Vagina (tissue), 2 donors: ENCODE measurements around the gene SLBP. TPM values are rescaled to one million over a fixed set of nuclear protein-coding genes. Genes with fewer than 3 reads are reported as not detected.
"Not testable (repeated sequence)": the region's sequence is repeated elsewhere in the genome, so short reads cannot be mapped to it uniquely, and the experiment has no call there.

Source experiments
- DNase-seq, 2 donors: peaks; one replicate each; pipeline ENCODE4 v3.0.0-alpha.2; 2017; ENCODE audit errors: extremely low spot score in 2 of 2
- H3K27ac ChIP-seq: fragments of 200-600 bp; sonication (generic); one replicate; pipeline ENCODE4 v1.5.1; 2019
- H3K27me3 ChIP-seq: fragments of 200-600 bp; sonication (generic); one replicate; pipeline ENCODE4 v1.5.1; 2019
- H3K36me3 ChIP-seq, 2 donors: fragments of 200-600 bp; sonication (generic); one replicate each; pipeline ENCODE4 v1.5.1; 2017 to 2019
- H3K4me1 ChIP-seq: fragments of 200-600 bp; sonication (generic); one replicate; pipeline ENCODE4 v1.5.1; 2019
- H3K4me3 ChIP-seq, 2 donors: fragments of 200-600 bp; sonication (generic); 1 replicate in 1 of 2; 2 replicates in 1 of 2; pipeline ENCODE4 v1.5.1; 2016 to 2019
- H3K9me3 ChIP-seq: fragments of 200-600 bp; sonication (generic); one replicate; pipeline ENCODE4 v1.5.1; 2019
- POLR2A ChIP-seq, 2 donors: fragments of 450-650 bp; IDR thresholded peaks; one replicate each; pipeline ENCODE4 v1.6.1; 2017; ENCODE audit warnings: antibody characterized with exemption in 2 of 2, mild to moderate bottlenecking in 2 of 2, moderate library complexity in 2 of 2
- POLR2AphosphoS5 ChIP-seq, 2 donors: sonication (generic); formaldehyde crosslinking; IDR thresholded peaks; one replicate each; pipeline ENCODE4 v1.9.0; 2017; ENCODE audit warnings: antibody characterized with exemption in 2 of 2, mild to moderate bottlenecking in 2 of 2, low read depth in 1 of 2; ENCODE audit not compliant: insufficient read depth in 1 of 2
- intact Hi-C: fragments of 100-400 bp; cut with DNase I; formaldehyde crosslinking; loops from one replicate; pipeline ENCODE4 v1.15.1; 2023
- total RNA-seq: library from RNA; depleted of rRNA; stranded (reverse); fragments of >200 nt; gene quantifications from one replicate; pipeline ENCODE4 v1.2.3, GENCODE V29; 2016
- TF ChIP-seq, protein P1 (sequence below), 3 experiments: fragments of 450-650 bp in 2 of 3; fragments of 200-600 bp in 1 of 3; sonication (generic) in 1 of 3; IDR thresholded peaks; one replicate each; pipeline ENCODE4 v1.5.1; 2017 to 2019; ENCODE audit warnings: antibody characterized with exemption in 3 of 3, mild to moderate bottlenecking in 2 of 3, moderate library complexity in 2 of 3

SLBP gene
- total RNA-seq, 1 donor from 2014 or later: 49.6 TPM

DNA sequence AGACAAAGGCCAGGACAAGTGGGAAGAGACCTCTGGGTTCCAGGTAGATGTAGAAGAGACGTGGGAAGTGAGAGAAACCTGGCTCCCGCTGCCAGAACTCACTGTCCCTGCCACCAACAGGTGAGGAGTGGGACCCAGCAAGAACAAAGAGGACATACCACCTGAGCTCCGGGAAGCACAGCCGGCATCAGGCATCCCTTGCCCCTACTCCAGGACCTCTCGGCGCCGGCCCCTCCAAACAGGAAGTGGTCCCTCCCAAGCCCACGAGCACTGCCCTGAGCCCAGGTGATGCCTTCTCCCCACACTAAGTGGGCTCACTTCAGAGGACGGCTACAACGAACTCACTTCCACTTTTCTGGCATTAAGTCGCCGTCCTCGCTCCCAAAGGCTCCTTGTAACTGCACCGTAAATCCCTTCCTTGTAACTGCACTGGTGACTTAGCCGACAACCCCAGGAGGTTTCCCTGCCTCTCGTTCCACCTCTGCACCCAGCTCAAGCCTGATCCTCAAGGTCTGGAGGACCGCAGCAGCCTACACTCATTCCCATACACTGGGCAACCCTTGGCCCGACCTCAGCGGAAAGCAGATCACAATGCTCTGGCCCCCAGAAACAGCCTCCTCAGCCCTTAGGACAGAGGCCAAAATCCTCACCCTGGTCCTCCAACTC is 36.9 kb downstream of the SLBP start:
- intact Hi-C loops: no loop called here
- H3K4me1 ChIP-seq: no peaks in the 10 kb centered on the region
- TF ChIP-seq, protein P1, sequence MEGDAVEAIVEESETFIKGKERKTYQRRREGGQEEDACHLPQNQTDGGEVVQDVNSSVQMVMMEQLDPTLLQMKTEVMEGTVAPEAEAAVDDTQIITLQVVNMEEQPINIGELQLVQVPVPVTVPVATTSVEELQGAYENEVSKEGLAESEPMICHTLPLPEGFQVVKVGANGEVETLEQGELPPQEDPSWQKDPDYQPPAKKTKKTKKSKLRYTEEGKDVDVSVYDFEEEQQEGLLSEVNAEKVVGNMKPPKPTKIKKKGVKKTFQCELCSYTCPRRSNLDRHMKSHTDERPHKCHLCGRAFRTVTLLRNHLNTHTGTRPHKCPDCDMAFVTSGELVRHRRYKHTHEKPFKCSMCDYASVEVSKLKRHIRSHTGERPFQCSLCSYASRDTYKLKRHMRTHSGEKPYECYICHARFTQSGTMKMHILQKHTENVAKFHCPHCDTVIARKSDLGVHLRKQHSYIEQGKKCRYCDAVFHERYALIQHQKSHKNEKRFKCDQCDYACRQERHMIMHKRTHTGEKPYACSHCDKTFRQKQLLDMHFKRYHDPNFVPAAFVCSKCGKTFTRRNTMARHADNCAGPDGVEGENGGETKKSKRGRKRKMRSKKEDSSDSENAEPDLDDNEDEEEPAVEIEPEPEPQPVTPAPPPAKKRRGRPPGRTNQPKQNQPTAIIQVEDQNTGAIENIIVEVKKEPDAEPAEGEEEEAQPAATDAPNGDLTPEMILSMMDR (IDR thresholded peaks at IDR 0.05): no peak
- TF ChIP-seq POLR2AphosphoS5 (IDR thresholded peaks at IDR 0.05; ENCODE audit: insufficient read depth in 1 of 2, low read depth in 1 of 2): no peak
- TF ChIP-seq POLR2A (IDR thresholded peaks at IDR 0.05): no peak
- H3K27me3 ChIP-seq: no peaks in the 10 kb centered on the region
- no peaks in the 10 kb centered on the region for H3K9me3 ChIP-seq
- no peak overlapping the region for H3K4me3 ChIP-seq
- H3K36me3 ChIP-seq: no peaks in the 10 kb centered on the region
- no peak for DNase-seq
- no peak overlapping the region for H3K27ac ChIP-seq

- Histone ChIP-seq H3K4me3 (no peak overlapping the region), H3K9me3 (no peaks in the 10 kb centered on the region), H3K27me3 (no peaks in the 10 kb centered on the region), H3K27ac (no peak overlapping the region), H3K36me3 (no peaks in the 10 kb centered on the region), H3K4me1 (no peaks in the 10 kb centered on the region)
- intact Hi-C loops: no loop called here
- DNase-seq: no peak
- TF ChIP-seq POLR2A (IDR thresholded peaks at IDR 0.05) (no peak), POLR2AphosphoS5 (IDR thresholded peaks at IDR 0.05; ENCODE audit: insufficient read depth in 1 of 2, low read depth in 1 of 2) (no peak)
- TF ChIP-seq, protein P1 (IDR thresholded peaks at IDR 0.05): no peak
Observed at GRCh38 chr4:1674682-1675081, 37.4 kb downstream of the SLBP start.

GRCh38 chr4:1673671-1674070 is 38.4 kb downstream of the SLBP start:
- H3K4me1 ChIP-seq: no peaks in the 10 kb centered on the region
- no peak overlapping the region for H3K27ac ChIP-seq
- no peaks in the 10 kb centered on the region for H3K27me3 ChIP-seq
- DNase-seq: no peak
- H3K36me3 ChIP-seq: no peaks in the 10 kb centered on the region
- intact Hi-C loops: no loop called here
- H3K9me3 ChIP-seq: no peaks in the 10 kb centered on the region
- TF ChIP-seq POLR2A (IDR thresholded peaks at IDR 0.05) (no peak), POLR2AphosphoS5 (IDR thresholded peaks at IDR 0.05; ENCODE audit: insufficient read depth in 1 of 2, low read depth in 1 of 2) (no peak)
- TF ChIP-seq, protein P1 (IDR thresholded peaks at IDR 0.05): no peak
- H3K4me3 ChIP-seq: no peak overlapping the region

DNA sequence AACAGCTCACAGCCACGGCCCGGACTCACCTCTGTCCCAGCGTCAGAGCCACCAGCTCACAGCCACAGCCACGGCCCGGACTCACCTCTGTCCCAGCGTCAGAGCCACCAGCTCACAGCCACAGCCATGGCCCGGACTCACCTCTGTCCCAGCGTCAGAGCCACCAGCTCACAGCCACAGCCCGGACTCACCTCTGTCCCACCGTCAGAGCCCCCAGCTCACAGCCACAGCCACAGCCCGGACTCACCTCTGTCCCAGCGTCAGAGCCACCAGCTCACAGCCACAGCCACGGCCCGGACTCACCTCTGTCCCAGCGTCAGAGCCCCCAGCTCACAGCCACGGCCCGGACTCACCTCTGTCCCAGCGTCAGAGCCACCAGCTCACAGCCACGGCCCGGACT is 41.1 kb downstream of the SLBP start:
- DNase-seq, intact Hi-C loops, H3K27me3 ChIP-seq, H3K4me3 ChIP-seq, H3K27ac ChIP-seq, H3K9me3 ChIP-seq, H3K4me1 ChIP-seq, H3K36me3 ChIP-seq: not testable (repeated sequence)

DNA sequence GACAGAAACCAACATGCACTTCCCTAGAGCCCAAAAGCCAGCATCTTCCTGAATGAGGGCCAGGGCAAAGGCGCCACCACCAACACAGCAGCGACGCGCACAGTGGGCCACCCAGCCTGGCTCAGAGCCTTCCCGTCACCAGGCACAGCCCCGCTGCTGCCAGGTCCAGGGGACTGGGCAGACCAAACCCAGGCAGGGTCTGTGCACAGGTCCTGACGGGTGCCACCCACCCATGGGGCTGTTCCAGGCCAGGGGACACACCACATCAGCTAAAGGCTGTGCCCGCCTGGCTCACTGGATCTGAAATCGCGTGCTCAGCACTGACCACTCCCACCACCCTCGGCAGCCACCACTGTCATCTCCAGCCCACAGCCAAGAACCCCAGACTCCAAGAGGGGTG is 41.8 kb downstream of the SLBP start:
- Histone ChIP-seq H3K4me1 (no peaks in the 10 kb centered on the region), H3K9me3 (no peaks in the 10 kb centered on the region), H3K4me3 (no peak overlapping the region), H3K27ac (no peak overlapping the region), H3K27me3 (no peaks in the 10 kb centered on the region), H3K36me3 (no peaks in the 10 kb centered on the region)
- intact Hi-C loops: no loop called here
- no peak for DNase-seq
- TF ChIP-seq POLR2A (IDR thresholded peaks at IDR 0.05): no peak

DNA sequence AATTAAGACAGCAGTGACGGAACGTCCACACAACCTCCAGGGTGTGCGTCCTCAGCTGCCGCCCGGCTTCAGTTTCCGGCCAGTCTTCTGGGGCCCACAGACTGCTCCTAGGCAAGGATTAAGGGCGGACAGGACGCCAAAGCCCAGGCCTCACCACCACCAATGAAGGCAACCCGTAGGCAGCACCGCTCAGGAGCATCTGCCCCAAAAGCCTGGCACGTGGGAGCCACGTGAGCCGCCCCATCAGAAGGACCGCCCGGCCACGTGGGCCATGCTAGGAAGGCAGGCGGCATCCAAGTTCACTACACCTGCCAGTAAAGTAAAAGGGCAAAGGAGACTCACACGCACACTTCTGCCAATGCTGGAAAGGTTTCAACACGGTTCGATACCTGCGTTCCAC is 42.3 kb downstream of the SLBP start:
- Histone ChIP-seq H3K27ac (no peak overlapping the region), H3K4me3 (no peak overlapping the region), H3K4me1 (no peaks in the 10 kb centered on the region), H3K36me3 (no peaks in the 10 kb centered on the region), H3K9me3 (no peaks in the 10 kb centered on the region), H3K27me3 (no peaks in the 10 kb centered on the region)
- no peak for TF ChIP-seq POLR2A (IDR thresholded peaks at IDR 0.05)
- TF ChIP-seq, protein P1 (IDR thresholded peaks at IDR 0.05): no peak
- no peak for TF ChIP-seq POLR2AphosphoS5 (IDR thresholded peaks at IDR 0.05; ENCODE audit: insufficient read depth in 1 of 2, low read depth in 1 of 2)
- DNase-seq: no peak
- intact Hi-C loops: no loop called here
